ENCODE data around the gene ARRDC4. TPM values are rescaled to one million over a fixed set of nuclear protein-coding genes. Genes with fewer than 3 reads are reported as not detected.
A peak's percentile ranks its signal among the peaks of the same experiment; 100 is the strongest.

Gene ARRDC4
- total and polyA plus RNA-seq, 2 of the 4 experiments (the other 2 are of a cell fraction), result 5.3 to 9.1 TPM

DNA sequence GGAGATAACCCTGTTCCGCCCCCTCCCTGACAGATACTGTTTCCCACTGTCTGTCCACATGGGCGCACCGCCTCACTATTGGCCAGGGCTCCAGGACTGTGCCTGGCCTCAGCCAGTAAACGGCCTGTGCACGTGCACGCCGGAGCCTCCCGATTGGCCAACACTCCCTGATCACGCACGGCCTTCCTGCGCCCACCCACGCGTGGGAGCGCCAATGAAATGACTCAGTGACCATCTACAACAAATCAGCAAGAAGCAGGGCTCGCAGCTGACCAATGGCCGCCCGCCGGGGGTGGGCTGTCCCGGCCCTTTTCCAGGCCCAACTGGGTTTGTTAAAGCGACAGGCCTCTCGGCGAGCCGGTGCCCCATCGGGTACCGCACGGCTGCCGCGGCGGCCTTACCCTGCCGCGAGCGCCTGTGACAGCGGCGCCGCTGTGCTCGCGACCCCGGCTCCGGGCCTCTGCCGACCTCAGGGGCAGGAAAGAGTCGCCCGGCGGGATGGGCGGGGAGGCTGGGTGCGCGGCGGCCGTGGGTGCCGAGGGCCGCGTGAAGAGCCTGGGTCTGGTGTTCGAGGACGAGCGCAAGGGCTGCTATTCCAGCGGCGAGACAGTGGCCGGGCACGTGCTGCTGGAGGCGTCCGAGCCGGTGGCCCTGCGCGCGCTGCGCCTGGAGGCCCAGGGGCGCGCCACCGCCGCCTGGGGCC lies at the start of gene ARRDC4 (continued):
- TF ChIP-seq, protein P1, sequence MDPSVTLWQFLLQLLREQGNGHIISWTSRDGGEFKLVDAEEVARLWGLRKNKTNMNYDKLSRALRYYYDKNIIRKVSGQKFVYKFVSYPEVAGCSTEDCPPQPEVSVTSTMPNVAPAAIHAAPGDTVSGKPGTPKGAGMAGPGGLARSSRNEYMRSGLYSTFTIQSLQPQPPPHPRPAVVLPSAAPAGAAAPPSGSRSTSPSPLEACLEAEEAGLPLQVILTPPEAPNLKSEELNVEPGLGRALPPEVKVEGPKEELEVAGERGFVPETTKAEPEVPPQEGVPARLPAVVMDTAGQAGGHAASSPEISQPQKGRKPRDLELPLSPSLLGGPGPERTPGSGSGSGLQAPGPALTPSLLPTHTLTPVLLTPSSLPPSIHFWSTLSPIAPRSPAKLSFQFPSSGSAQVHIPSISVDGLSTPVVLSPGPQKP (IDR thresholded peaks at IDR 0.05; ENCODE audit: borderline replicate concordance, low read depth, low read length), result no peak
- TF ChIP-seq MAZ (IDR thresholded peaks at IDR 0.05; ENCODE audit: borderline replicate concordance, low read depth, low read length) (peak; percentile 93), MXI1 (IDR thresholded peaks at IDR 0.05; ENCODE audit: borderline replicate concordance, low read depth, low read length) (peak; percentile 91)
- TF ChIP-seq, protein P2, sequence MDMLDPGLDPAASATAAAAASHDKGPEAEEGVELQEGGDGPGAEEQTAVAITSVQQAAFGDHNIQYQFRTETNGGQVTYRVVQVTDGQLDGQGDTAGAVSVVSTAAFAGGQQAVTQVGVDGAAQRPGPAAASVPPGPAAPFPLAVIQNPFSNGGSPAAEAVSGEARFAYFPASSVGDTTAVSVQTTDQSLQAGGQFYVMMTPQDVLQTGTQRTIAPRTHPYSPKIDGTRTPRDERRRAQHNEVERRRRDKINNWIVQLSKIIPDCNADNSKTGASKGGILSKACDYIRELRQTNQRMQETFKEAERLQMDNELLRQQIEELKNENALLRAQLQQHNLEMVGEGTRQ (IDR thresholded peaks at IDR 0.05; ENCODE audit: low read depth, low read length), result peak; percentile 96

Measured in IMR-90 (cell line).